IPS-18a (cell line): Measurements from ENCODE around the gene PLCB1.

Experiments
- H3K27ac ChIP-seq: one replicate; pipeline ENCODE4 v1.5.1; 2013; ENCODE audit warnings: low read length
- H3K27me3 ChIP-seq: one replicate; pipeline ENCODE4 v1.6.1; 2013; ENCODE audit warnings: mild to moderate bottlenecking, low read length; ENCODE audit not compliant: control insufficient read depth, insufficient read depth
- H3K36me3 ChIP-seq: one replicate; pipeline ENCODE4 v1.6.1; 2013; ENCODE audit warnings: low read depth, low read length; ENCODE audit not compliant: control insufficient read depth
- H3K4me1 ChIP-seq: one replicate; pipeline ENCODE4 v1.6.1; 2013; ENCODE audit warnings: low read depth, low read length; ENCODE audit not compliant: control insufficient read depth
- H3K4me3 ChIP-seq: one replicate; pipeline ENCODE4 v1.5.1; 2013; ENCODE audit warnings: low read length
- H3K9ac ChIP-seq: one replicate; pipeline ENCODE4 v1.6.1; 2013; ENCODE audit warnings: mild to moderate bottlenecking, low read length, moderate library complexity
- H3K9me3 ChIP-seq: one replicate; pipeline ENCODE4 v1.6.1; 2013; ENCODE audit warnings: low read depth, low read length; ENCODE audit not compliant: control insufficient read depth

Gene PLCB1

GRCh38 chr20:8132484-8133309 lies 631 bp downstream of the PLCB1 start:
- Histone ChIP-seq H3K36me3 (no peaks in the 10 kb centered on the region), H3K27ac (no peak overlapping the region), H3K9ac (no peak overlapping the region), H3K4me1 (peaks cover 9% of the 10 kb centered on the region), H3K9me3 (no peaks in the 10 kb centered on the region), H3K4me3 (peak overlapping the region; percentile 65), H3K27me3 (peaks cover 46% of the 10 kb centered on the region)

- Histone ChIP-seq H3K4me1 (peaks cover 5% of the 10 kb centered on the region), H3K36me3 (no peaks in the 10 kb centered on the region), H3K9ac (no peak overlapping the region), H3K27me3 (peaks cover 46% of the 10 kb centered on the region), H3K4me3 (peak overlapping the region; percentile 65), H3K9me3 (no peaks in the 10 kb centered on the region), H3K27ac (no peak overlapping the region)
Measured at GRCh38 chr20:8133310-8133768, 1.3 kb downstream of the PLCB1 start.

GRCh38 chr20:8133851-8134451 lies 1.9 kb downstream of the PLCB1 start:
- H3K36me3 ChIP-seq = no peaks in the 10 kb centered on the region
- H3K4me3 ChIP-seq = no peak overlapping the region
- H3K4me1 ChIP-seq = no peaks in the 10 kb centered on the region
- H3K9ac ChIP-seq = no peak overlapping the region
- H3K27me3 ChIP-seq = peaks cover 46% of the 10 kb centered on the region
- H3K27ac ChIP-seq = no peak overlapping the region
- H3K9me3 ChIP-seq = no peaks in the 10 kb centered on the region

GRCh38 chr20:8139899-8140298 lies 7.8 kb downstream of the PLCB1 start:
- Histone ChIP-seq H3K36me3 (no peaks in the 10 kb centered on the region), H3K27me3 (peaks cover 5% of the 10 kb centered on the region), H3K9me3 (no peaks in the 10 kb centered on the region), H3K4me1 (peaks cover 13% of the 10 kb centered on the region), H3K27ac (no peak overlapping the region), H3K9ac (no peak overlapping the region), H3K4me3 (no peak overlapping the region)

- H3K4me3 ChIP-seq = no peak overlapping the region
Measured at GRCh38 chr20:8143474-8143873, 11.4 kb downstream of the PLCB1 start.

GRCh38 chr20:8144282-8145245 lies 12.5 kb downstream of the PLCB1 start:
- H3K4me3 ChIP-seq = no peak overlapping the region
- H3K4me1 ChIP-seq = peaks cover 13% of the 10 kb centered on the region

More at GRCh38 chr20:8143474-8143873, 11.4 kb downstream of the PLCB1 start:
- Histone ChIP-seq H3K27ac (no peak overlapping the region), H3K4me1 (peaks cover 14% of the 10 kb centered on the region), H3K27me3 (no peaks in the 10 kb centered on the region), H3K36me3 (no peaks in the 10 kb centered on the region), H3K9me3 (no peaks in the 10 kb centered on the region), H3K9ac (no peak overlapping the region)

GRCh38 chr20:8145246-8146168 lies 13.4 kb downstream of the PLCB1 start:
- Histone ChIP-seq H3K27me3 (no peaks in the 10 kb centered on the region), H3K4me3 (no peak overlapping the region), H3K9ac (no peak overlapping the region), H3K9me3 (no peaks in the 10 kb centered on the region), H3K36me3 (no peaks in the 10 kb centered on the region), H3K4me1 (peaks cover 4% of the 10 kb centered on the region), H3K27ac (no peak overlapping the region)

More at GRCh38 chr20:8144282-8145245, 12.5 kb downstream of the PLCB1 start:
- H3K9ac ChIP-seq = no peak overlapping the region
- no peaks in the 10 kb centered on the region for H3K9me3 ChIP-seq
- no peaks in the 10 kb centered on the region for H3K36me3 ChIP-seq
- H3K27me3 ChIP-seq = no peaks in the 10 kb centered on the region
- H3K27ac ChIP-seq = no peak overlapping the region

GRCh38 chr20:8147476-8147875 lies 15.4 kb downstream of the PLCB1 start:
- no peak overlapping the region for H3K27ac ChIP-seq
- no peaks in the 10 kb centered on the region for H3K27me3 ChIP-seq
- H3K9ac ChIP-seq = no peak overlapping the region
- no peaks in the 10 kb centered on the region for H3K9me3 ChIP-seq
- H3K36me3 ChIP-seq = no peaks in the 10 kb centered on the region
- H3K4me3 ChIP-seq = no peak overlapping the region
- H3K4me1 ChIP-seq = peaks cover 4% of the 10 kb centered on the region

GRCh38 chr20:8148501-8148900 lies 16.4 kb downstream of the PLCB1 start:
- no peaks in the 10 kb centered on the region for H3K9me3 ChIP-seq
- H3K36me3 ChIP-seq = no peaks in the 10 kb centered on the region
- no peak overlapping the region for H3K27ac ChIP-seq
- no peaks in the 10 kb centered on the region for H3K27me3 ChIP-seq
- H3K4me1 ChIP-seq = peaks cover 4% of the 10 kb centered on the region
- H3K9ac ChIP-seq = no peak overlapping the region
- no peak overlapping the region for H3K4me3 ChIP-seq

- no peaks in the 10 kb centered on the region for H3K4me1 ChIP-seq
- H3K27me3 ChIP-seq = no peaks in the 10 kb centered on the region
- H3K9me3 ChIP-seq = no peaks in the 10 kb centered on the region
- no peak overlapping the region for H3K9ac ChIP-seq
- no peaks in the 10 kb centered on the region for H3K36me3 ChIP-seq
- no peak overlapping the region for H3K4me3 ChIP-seq
- H3K27ac ChIP-seq = no peak overlapping the region
Measured at GRCh38 chr20:8150591-8150990, 18.5 kb downstream of the PLCB1 start.
